HG02642 (cell line): Measurements from ENCODE around the gene PLG.
"Not testable (repeated sequence)": the region's sequence is repeated elsewhere in the genome, so short reads cannot be mapped to it uniquely, and the experiment has no call there.

Source experiments
- ATAC-seq: cut with Tn5 transposase; IDR thresholded peaks from one replicate; pipeline ENCODE4 v1.9.1; 2021; ENCODE audit warnings: mild to moderate bottlenecking; ENCODE audit not compliant: unreplicated experiment, poor library complexity

Gene PLG

DNA sequence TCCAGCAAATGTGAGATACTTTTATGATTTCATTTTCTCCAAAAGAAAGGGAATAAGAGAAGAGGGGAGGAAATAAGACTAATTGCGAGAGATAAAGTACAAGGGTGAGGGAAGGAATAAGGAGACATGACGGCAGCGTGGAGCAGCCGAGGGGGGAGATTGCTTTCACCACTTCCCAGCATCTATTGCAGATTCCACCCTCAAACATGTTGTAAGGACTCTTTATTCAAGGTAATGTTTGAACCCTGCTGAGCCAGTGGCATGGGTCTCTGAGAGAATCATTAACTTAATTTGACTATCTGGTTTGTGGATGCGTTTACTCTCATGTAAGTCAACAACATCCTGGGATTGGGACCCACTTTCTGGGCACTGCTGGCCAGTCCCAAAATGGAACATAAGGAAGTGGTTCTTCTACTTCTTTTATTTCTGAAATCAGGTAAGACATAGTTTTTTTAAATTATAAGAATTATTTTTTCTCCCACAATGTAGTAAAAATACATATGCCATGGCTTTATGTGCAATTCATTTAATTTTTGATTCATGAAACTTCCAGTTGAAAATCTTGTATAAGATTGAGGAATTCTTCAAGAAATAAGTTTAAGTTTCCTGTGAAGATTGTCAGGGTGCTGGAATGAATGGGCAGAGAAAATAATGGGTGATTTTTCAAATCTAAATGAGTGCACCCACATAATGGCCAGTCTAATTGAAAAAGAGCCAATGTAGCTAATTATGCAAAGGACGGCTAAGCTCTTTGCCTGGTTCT is at the start of gene PLG:
Gene PLG, plus strand, starts transcription at position 327 of the 763 bp plus-strand sequence. Its CDS starts 61 bp downstream, at position 388.
- not testable (repeated sequence) for ATAC-seq

DNA sequence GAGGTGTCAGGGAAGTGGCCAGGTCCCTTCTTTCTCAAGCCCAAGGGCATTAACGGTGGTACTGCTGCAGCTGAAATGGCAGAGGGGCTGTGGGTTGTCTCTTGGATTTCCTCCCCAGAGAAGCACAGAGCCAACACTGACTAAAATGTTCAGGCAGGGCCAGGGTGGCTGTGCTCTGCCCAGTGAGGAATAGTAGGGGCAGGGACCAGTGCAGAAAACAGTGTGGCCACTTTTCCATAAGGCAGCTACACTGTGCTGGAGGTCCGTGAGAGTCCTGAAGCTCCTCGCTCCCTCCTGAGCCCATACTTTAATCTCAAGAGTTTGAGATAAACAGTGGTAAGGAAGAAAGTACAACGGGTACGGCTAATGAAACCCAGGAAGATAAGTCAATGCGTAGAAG is 42.5 kb upstream of the PLG start:
- ATAC-seq, result no peak

DNA sequence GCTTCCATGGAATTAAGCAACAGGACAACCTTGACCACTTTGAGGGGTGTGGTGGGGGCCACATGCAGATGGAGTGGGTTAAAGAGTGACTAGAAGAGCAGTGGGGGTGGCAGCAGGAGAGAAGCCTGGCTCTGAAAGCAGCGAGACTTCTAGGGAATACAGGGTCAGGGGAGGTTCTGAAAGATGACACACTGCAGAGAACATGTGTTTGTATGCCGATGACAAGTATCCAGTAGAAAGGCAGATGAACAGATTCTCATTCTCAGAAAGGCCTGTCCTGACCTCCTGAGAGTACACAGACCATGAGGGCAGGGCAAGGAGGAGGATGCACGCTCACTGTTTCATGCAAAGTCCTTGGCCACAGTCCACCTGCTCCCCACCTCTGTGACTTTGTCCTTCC is 40.8 kb upstream of the PLG start:
- ATAC-seq, result no peak

DNA sequence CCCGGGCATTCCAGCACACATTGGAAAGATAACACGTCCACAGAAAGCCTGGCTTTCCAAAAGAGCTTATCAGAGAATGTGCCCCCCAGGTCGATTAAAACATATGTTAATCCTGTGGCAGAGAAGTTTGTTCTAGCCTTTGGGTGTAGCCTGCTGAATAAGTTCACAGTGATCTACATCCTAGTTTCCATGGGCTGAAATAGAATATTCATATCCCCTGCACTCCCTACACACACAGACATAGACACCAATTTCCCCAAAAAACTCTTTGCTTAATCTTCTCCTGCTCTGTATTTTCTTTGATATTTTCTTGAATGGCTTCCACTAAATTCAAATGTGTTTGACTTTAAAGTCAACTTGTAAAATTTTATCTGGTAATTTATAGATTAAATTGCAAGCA is 39.6 kb upstream of the PLG start:
- ATAC-seq, result no peak

DNA sequence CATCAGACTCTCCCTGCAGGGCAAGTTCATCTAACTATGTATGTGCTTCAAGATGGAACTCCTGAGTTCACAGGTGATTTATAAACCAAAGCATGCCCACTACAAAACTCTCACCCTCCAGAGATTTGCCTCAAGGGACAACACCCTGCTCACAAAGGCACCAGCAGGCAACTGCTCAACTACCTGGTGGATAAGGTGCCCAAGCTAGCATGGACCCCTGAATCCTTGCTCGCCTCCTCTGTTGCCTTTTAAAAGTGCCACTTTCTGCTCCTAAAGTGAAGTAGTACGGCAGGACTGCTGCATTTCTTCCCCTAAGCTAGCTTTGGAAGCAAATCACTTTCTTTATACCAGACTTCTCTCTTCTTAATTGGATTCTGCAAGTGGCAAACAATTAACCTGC is 39.2 kb upstream of the PLG start:
- no peak for ATAC-seq

DNA sequence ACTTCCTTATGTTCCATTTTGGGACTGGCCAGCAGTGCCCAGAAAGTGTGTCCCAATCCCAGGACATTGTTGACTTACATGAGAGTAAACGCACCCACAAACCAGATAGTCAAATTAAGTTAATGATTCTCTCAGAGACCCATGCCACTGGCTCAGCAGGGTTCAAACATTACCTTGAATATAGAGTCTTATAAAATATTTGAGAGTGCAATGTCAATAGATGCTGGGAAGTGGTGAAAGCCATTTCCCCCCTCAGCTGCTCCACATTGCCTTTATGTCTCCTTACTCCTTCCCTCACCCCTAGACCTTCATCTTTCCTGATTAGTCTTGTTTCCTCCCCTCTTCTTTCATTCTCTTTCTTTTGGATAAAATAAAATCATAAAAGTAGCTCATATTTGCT is 37.8 kb upstream of the PLG start, which contains the start of gene LPA:
Gene LPA, minus strand, starts transcription at position 78 of the 400 bp plus-strand sequence. Its CDS starts 61 bp downstream, at position 17.
- ATAC-seq, result not testable (repeated sequence)

DNA sequence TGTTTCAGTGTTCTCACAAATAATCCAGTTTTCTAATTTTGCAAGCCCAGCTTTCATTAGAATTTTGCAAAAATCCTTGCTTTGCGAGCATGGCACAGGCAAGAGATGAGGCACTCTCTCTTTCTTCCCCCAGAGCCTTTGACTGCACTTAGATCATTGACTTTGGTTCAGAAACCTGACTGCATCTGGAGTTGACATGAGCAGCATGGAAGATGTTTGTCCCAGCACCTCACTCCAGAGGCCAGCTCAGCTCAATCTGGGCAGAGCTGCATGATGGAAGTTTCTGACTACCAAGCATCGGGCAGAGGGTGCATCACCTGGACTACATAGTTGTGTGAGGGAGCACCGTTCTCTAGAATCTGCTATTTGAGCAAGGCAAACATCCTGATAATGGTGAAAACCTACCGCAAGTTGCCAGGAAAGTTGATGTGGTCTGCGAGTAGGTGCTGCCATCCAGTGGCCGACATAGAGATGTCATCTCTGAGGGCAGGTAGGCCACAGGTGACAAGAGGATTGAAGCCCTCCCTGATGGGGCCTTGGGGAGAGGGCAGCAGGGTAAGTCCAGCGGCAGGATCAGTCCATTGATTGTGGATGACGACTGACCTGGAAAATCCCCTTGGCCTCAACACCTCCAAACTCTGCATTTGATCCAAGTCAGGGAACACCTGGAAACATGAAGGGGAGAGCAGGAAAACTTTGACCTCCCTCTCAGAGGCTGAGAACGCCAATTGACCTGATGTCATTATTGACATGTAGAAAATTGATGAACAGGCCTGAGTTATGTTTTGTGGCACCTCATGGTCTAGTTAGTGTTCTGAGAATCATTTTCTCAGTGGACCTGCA is 34.2 kb upstream of the PLG start:
- peak; percentile 85 for ATAC-seq

DNA sequence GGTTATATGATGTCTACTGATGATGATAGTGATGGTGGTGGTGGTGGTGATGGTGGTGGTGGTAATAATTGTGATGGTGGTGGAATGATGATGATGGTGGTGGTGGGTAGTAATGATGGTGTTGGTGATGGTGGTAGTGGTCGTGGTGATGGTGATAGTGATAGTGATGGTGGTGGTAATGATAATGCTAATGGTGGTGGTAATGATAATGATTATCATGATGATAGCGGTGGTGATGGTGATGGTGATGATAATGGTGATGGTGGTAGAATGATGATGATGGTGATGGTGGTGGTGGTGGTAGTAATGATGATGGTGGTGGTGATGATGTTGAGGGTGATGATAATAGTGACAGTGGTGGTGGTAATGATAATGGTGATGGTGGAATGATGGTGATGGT is 33.5 kb upstream of the PLG start:
- no peak for ATAC-seq

DNA sequence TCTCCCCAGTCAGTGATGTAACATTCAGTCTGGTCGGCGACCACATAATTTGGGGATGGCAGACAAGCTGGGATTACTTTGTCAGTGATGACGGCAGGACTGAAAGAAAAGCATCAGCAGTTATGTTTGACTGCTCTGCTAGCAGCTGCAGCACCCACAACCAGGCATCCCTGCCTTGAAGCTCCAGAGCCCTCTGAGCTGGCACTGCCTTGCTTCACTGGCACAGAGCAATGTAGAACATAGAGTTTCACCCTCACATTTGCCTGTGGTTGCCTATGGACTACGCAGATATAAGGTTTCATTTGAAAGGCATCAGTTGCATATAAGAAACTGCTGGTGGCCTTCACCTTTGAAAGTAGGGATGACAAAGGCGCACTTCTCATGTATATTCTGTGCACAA is 25.6 kb upstream of the PLG start:
- not testable (repeated sequence) for ATAC-seq

DNA sequence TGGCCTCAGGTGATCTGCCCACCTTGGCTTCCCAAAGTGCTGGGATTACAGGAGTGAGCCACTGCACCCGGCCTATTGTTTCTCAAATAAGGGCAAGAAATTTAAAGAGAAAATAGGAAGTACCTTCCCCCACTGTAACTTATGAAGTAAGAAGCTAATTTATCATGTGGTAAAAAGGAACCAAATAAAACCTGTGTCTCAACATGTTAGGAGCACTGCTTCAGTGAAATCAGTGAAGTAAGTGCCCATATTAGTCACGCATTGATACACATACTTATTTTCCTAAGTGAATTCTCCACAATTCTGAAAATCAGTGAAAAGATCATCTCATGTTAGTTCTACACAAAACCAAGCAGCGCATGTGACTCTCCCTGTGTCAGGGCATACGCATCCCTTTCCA is 23.8 kb upstream of the PLG start:
- ATAC-seq, result no peak

DNA sequence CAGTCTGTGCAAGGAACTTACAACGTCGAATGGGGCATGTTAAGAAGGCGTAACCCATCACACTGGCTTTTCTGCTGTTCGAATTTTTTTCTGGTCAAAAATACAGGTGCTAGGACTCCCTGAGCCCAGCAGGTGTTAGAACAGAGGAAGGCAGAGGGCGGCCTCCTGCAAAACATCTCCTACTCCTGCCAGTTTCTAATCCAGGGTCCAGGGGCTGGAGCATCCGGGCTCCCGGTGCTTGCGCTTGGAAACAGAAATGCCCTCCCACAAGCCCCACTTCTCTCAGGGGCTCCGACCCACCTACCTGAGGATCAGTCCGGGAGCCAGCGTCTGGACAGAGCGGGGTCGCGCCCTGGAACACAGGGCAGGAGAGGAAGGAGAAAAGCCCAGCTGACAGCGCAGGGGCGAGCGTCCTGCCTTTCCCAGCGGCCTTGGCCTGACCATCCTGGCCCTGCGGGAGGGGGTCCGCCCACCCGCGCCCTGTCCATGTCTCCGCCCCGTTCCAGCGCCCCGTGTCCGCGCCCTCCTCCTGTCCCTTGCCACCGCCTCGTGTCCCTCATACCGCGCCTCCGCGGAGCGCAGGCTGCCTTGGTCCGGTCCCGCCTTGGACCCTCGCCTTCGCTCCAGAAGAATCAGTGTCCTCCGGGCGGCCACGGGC is 23.2 kb upstream of the PLG start:
- ATAC-seq, result no peak

DNA sequence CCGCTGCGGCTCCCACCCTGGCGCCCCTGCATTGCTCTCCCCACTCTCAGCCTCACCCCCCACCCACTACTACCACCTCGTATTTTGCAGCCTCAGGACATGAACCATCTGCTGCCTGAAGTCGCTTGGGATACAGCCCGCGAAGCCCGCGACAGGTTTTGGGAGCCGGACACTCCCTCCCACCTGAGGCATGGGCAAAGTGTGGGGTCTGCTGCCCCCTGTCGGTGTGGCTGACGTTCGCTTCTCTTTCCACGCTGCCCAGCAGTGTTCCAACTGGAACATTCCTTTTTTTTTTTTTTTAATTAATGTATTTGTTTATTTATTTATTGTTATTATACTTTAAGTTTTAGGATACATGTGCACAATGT is 22.7 kb upstream of the PLG start:
- no peak for ATAC-seq

DNA sequence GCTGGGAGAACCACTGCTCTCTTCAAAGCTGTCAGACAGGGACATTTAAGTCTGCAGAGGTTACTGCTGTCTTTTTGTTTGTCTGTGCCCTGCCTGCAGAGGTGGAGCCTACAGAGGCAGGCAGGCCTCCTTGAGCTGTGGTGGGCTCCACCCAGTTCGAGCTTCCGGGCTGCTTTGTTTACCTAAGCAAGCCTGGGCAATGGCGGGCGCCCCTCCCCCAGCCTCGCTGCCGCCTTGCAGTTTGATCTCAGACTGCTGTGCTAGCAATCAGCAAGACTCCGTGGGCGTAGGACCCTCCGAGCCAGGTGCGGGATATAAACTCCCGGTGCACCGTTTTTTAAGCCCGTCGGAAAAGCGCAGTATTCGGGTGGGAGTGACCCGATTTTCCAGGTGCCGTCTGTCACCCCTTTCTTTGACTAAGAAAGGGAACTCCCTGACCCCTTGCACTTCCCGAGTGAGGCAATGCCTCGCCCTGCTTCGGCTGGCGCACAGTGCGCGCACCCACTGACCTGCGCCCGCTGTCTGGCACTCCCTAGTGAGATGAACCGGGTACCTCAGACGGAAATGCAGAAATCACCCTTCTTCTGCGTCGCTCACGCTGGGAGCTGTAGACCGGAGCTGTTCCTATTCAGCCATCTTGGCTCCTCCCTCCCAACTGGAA is 16.8 kb upstream of the PLG start:
- not testable (repeated sequence) for ATAC-seq

DNA sequence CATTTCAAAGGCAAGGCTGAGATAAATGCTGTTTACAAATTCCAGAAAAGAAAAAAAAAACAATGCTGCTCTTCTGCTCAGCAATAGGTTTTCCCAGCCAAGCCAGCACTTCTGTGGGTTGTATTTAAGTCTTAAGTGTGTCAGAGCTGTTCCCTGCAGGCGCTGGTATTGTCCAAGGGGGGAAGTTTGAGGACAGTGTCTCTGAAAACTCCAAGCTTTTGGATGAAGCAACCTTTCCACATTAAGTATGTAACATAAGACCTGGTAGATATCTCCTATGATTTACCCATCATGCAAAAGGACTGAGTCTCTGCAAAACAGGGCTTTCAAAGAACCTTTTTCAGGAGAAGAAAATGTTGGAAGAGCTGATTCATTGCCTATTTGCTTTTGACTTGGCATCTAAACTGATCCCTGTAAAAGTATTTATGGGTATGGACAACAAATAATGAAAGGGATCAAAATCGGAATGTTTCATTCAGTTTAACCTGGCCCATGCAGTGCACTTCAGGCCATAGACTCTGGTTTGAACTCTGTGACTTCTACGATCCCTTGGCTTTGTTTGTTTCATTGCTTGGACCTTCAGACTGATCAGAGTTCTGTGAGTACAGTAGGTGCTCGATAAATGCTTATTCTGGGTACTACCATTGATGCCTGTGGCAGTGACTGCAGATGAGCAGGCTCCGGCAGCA is 16.1 kb upstream of the PLG start:
- no peak for ATAC-seq

DNA sequence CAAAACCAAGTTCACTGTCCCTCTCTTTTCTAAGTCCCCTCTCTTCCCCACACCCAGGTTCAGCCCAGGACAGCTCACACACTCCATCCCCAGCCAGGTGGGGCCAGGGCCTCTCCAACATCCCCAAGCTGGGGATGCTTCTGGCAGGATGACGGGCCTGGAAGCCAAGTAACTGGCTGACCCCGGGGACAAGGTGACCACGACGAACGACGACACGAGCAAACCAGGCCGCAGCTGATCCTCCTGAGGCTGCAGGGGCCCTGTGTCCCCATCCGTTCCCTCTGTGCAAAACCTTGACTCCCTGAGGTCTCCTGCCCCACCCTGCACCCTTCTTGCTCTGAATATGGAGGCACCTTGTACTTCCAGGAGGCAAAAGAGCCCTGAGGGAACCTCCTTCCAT is 11.6 kb upstream of the PLG start:
- no peak for ATAC-seq

DNA sequence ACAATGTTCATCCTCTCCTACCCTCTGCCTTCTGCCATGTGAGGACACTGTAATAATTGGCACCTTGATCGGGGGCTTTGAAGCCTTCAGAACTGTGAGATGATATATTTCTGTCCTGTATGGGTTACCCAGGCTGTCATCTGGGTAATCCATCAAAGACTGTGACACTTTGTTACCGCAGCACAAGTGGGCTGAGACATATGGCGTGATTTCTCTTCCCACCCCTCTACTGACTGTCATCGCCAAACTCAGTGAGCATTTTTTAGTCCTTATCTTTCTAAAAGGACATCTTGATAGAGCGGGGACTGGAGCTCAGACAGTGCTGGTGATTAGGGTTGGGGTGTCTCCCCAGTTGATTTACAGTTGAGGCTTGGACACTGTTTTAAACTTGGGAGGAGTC is 10.4 kb upstream of the PLG start:
- ATAC-seq, result no peak

DNA sequence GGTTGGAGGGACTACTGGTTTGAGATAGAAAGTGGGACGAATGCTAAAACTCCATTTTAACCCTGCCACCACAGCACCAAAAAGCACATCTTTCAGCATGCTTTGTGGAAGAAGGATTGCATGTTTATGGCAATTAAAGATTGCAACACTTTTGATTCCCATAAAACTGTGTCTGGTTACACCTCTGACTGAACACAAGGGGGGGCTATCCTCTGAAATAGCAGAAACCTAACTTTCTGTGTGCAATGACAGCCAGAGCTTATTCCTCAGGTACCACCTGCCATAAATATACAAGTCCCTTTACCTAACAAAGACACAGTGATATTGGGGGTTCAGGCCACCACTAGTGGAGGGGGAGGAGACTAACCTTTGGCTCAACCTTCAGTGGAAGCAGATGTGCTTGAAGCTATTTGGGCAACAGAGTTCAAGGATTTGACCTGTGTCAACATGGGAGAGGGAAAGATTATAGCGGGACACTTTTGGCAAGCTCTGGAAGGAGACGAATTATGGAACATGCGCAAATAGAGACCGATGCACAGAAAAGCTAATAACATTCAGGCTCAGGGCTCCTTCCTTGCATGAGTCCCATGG is 9.6 kb upstream of the PLG start:
- ATAC-seq, result no peak

DNA sequence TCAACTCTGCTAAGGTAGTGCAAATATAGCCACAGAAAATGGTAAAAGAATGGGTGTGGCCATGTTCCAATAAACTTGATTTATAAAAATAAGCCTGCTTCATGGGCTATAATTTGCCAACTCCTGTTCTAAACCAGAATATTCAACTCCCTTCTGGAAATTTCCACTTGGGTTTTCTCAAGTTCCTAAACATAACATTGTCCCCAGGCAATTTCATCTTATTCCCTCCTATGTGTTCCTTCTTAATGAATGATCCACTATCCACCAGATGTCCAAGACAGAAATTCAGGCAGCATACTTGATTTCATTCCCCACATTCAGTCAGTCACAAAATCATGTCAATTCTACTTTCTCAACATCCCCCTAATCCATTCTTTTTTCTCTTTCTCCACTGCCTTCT is 7.0 kb upstream of the PLG start:
- ATAC-seq, result not testable (repeated sequence)

DNA sequence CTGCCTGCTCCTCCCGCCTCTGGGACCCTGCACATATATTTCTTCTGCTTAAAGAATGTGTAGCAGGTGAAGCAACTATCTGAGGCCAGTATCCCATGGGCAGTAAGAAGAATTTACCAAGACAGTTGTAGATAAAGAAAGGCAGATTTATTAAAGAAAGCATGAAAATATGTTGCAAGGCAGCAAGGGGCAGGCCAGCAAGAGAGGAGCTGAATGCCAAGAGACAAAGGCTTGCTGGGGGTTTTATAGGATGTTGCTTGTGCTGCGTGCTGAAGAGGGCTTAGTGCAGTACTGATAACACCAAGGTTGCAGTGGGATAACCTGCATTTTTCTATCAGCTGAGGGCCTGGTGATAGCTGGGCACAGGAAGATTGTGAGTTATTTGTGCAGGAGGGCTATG is 6.4 kb upstream of the PLG start:
- ATAC-seq, result not testable (repeated sequence)

DNA sequence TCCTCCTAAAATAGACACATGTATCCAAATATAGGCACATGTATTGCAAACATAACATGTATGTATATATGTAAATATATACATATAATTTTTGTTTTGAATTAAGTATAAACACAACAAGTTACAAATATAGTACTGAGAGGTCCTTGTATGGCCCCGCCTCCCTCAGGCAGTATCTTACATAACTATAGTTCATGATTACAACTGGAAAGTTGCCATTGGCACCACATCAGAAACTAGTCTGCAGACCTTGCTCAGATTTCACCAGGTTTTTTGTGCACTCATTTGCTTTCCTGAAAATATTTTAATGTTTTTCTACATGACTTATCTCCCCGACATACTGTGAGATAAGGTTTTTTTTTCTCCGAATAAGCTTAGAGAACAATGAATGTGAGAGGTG is 5.2 kb upstream of the PLG start:
- not testable (repeated sequence) for ATAC-seq
